ENCODE data around the gene NOC2L. TPM values are rescaled to one million over a fixed set of nuclear protein-coding genes. Genes with fewer than 3 reads are reported as not detected.

The NOC2L gene
- total and polyA plus RNA-seq, 9 of the 15 experiments (the other 6 are each of a cell fraction or from before 2014, with no cell fraction given): 4.0 to 410 (median 200) TPM

GRCh38 chr1:904310-904950, 54.6 kb downstream of the NOC2L start (continued):
- TF ChIP-seq THRA (IDR thresholded peaks at IDR 0.05) (no peak), IRF1 (CRISPR knock-in tag; IDR thresholded peaks at IDR 0.05; ENCODE audit: borderline replicate concordance) (no peak), ZNF76 (CRISPR knock-in tag; IDR thresholded peaks at IDR 0.05; ENCODE audit: borderline replicate concordance) (no peak), TFE3 (CRISPR knock-in tag; IDR thresholded peaks at IDR 0.05) (no peak), CHCHD3 (CRISPR knock-in tag; IDR thresholded peaks at IDR 0.05) (no peak), NELFE (IDR thresholded peaks at IDR 0.05; ENCODE audit: insufficient read depth, insufficient read length) (no peak), RBM22 (IDR thresholded peaks at IDR 0.05; ENCODE audit: low read depth, low read length, poor library complexity, severe bottlenecking) (peak; percentile 75), CREM (IDR thresholded peaks at IDR 0.05; ENCODE audit: low read depth) (peak; percentile 73), ZNF511 (CRISPR knock-in tag; IDR thresholded peaks at IDR 0.05) (peak; percentile 97), ELF1 (tag; IDR thresholded peaks at IDR 0.05) (no peak), CTCFL (IDR thresholded peaks at IDR 0.05; ENCODE audit: borderline replicate concordance, insufficient read depth, low read depth, low read length, poor library complexity, severe bottlenecking) (peak; percentile 95), ZNF583 (CRISPR knock-in tag; IDR thresholded peaks at IDR 0.05) (0 out of 2 replicates have a peak, but pooled peaks have one; percentile 40), PBX2 (CRISPR knock-in tag; IDR thresholded peaks at IDR 0.05; ENCODE audit: low read depth) (no peak), PBX2 (tag; conservative IDR thresholded peaks at IDR 0.05; ENCODE audit: low read depth) (no peak), PRMT5 (CRISPR knock-in tag; IDR thresholded peaks at IDR 0.05) (no peak)
